GM19455 (cell line): ENCODE data around the gene NFKBIE.

ENCODE experiments used
- ATAC-seq: cut with Tn5 transposase; IDR thresholded peaks from one replicate; pipeline ENCODE4 v1.9.1; 2021; ENCODE audit not compliant: unreplicated experiment

Gene NFKBIE

DNA sequence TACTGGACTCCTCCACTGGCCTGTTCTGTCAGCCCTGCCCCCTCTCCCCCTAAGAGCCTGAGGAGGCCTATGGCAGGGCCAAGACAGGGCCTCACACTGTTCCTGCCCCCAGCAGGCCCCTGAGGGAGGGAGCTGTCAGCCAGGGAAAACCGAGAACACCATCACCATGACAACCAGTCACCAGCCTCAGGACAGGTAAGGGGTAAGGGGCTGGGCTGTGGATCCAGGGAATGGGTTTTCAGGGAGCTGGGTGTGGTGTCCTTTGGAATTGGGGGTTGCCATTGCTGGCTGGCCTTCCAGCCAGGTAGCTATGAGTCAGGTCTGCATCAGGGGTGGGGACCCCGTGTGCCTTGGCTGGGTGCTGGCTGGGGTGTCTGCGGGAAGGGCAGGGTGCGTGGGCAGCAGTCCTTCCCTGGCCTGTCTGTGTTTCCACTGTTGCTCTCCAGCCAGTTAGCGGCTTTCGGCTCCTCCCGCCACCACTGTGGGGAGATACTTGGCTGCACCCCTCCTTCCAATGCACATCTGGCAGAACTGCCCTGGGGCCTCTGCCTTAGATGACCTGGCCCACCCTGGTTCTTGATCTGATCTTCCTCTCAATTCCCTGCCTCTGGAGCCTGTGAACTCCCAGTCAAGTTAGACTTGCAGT, 38.1 kb downstream of the NFKBIE start:
- ATAC-seq: no peak

DNA sequence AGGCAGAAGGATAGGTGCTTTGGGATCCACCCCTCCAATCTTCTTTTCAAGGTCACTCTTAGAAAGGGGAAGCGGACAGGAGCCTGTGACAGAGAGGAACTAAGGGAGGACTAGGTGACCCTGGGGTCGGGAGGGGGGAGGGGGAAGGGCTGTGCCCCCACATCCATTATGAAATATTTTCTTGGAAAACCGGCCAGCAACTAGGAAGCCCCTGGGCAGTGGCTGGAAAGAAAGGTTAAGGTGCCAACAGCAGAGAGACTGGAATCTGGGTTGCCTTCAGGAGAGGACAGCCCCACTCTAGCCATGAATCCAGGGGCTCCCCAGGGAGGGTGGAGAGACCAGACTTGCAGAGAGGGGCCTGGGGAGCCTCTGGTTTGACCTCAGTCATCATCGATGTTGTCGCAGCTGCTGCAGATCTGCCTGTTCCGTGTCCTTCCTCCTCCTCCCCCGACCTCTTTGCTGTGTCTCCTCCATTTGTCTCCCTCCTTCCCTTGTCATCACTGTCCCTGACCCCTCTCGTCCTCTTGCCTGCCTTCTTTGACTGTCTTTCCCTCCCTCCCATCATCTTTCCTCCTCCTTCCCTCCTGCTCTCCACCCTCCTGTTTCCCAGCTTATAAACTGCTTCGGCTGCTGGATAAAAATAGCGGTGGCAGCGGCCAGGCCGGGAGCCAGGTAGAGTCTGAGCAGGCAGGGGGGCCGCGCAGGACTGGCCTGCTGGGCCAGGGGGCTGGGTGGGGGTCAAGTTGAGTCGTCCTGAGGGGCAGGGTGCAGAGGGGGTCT, 38.8 kb downstream of the NFKBIE start:
- ATAC-seq: no peak

DNA sequence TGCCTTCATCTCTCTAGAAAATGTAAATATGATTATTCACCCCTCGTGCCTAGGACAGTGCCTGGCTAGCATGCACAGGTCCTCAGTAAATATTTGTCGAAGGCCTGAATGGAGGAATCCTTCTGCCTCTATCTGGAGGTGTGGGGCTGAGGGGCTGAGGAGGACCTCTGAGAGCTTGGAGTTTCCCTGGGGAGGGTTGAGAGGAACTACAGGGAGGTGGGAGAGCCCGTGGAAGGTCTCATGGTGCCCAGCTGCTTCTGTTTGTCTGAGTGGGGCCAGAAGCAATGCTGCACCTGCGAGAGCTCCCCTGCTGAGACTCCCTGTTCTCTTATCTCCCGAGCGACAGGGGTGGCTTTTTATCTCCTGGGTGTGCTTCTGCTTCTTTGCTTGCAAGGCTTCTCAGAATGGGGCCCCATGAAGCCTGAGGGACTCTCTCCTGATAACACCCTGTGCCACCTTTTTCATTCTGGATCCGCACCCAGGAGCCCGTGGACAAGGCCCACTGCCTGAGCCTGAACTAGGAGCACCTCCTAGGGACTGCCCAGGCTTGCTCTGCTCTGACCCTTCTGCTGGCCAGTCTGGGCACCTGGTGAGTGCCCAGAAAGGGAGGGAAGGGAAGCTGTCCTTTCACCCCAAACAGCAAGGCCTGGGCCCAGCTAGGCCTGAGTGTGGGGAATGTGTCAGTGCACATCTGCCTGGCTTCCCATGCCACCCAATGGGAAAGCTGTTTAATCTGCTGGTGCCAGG, 39.6 kb downstream of the NFKBIE start:
- no peak for ATAC-seq

DNA sequence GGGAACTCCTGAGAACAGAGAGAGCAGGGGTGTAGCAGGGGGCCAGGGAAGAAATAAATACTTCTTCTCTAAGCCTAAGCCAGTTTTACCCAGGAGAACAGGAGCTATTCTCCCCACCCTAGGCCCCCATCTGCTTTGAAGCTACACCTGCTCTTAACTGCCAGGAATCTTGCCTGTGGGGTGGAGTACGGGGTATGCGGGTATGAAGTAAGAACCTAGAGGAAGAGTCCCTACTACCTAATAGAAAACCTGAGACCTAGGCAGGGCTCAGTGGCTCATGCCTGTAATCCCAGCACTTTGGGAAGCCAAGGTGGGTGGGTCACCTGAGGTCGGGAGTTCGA, 40.4 kb downstream of the NFKBIE start:
- no peak for ATAC-seq

DNA sequence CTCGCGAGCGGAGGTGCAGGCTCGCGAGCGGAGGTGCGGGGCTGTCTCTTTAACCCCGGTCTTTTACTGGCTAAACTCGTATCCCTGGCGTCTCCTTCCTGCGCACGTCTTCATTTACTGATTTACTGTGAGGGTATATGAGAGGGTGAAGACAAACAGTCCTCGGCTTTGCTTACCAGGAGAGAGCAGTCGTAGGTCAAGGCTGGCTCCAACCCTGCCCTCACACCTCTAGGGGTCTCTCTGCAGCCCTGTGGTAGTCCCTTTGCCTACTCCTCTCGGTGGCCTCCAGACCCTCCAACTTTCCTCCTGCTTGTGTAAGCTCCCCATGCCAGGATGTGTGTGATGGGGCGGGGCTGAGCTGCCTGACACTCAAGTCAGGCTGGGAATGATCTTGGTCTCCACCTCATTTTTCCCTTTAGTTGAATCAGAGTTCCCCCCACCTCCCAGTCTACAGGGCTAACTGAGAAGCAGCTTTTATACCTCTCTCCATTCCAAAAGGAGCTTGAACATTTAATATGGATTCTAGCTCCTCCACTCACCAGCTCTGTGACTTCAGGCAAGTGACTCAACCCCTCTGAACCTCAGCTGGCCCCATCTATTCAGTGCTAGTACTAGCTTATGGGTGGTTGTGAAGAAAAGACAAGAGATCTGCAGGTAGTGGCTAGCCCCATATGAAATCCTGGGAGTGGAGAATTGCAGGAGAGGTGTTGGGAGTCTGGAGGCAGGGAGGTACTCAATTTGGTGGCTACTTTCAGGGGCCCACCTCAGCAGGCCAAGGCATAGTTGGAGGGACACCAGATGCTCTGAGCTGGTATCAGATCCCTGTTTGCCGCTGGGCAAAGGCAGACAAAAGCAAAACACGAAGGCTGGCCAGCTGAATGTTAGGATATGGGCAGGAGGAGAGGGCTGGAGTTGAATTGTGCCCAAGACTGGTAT, 41.1 kb downstream of the NFKBIE start:
- peak; percentile 1 for ATAC-seq

DNA sequence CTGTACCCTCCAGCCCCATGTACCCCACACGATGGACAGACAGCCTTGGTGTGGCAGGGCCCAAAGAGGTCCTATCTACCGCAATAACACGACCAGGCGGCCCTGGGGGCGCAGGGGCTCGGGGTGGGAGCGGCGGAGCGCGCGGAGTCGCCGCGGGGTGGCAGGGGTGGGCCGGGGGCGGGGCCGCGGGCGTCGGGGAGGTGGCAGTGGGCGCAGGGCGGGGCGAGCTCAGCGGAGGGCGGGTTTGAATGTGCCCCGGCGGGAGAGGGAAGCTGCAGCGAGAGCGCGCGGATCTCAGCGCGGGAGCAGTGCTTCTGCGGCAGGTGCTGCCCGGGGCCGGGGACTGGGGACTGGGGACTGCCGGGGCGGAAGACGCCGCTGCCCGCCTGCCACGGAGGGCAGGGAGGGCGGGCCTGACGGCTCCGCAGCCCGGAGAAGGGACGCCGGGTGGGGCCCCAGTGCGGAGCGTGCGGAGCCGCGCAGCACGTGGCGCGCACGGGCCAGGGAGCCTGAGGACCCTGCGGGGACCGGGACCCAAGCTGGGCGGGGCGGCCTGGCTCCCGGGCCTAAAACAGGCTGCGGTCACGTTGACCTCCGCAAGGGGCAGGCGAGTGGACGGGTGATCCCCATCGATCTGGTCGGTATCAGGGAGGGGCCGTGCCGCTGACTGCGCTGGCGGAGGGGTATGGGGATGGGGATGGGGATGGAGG, 41.9 kb downstream of the NFKBIE start, which contains the start of gene SLC29A1:
Gene SLC29A1 (plus strand): TSS at position 277 of the 710 bp plus-strand sequence. CDS start 3,719 bp downstream, outside the sequence.
- peak; percentile 49 for ATAC-seq

DNA sequence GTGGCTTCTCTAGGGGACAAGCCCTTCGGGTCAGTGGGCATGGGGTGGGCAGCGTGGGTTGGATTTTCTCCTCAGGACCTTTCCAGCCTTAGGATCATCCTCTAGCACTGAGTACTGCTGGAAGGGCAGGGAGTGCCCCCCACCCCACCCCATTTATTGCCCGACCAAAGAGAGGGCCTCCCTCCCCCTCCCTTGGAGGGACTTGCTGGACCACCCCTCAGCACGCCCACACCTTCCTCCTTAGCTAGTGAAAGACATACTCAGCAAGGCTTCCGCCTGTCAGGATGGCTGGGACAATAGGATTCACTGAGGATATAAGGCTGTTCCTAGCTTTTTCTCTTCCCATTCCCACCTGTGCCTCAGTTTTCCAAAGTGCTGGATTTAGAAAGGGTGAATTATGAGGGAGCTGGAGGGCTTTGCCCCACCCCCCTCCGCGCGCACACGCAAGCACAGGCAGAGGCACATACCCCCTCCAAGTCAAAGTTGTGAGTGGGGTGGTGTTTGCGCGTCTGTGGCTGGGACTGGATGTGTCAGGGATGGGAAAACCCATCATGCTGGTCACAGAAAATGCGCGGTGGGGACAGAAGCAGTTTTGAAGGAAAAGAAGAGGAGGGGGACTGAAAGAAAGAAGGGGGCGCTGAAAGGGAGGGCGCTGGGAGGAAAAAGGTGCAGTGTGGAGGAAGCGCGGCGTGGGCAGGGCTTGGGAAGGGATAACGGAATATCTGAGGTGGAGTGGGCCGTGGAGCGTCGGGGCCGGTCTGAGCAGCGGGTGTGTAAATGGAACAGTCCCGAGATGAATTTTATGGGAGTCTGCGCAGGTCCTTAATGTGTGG, 42.6 kb downstream of the NFKBIE start:
- ATAC-seq: no peak

DNA sequence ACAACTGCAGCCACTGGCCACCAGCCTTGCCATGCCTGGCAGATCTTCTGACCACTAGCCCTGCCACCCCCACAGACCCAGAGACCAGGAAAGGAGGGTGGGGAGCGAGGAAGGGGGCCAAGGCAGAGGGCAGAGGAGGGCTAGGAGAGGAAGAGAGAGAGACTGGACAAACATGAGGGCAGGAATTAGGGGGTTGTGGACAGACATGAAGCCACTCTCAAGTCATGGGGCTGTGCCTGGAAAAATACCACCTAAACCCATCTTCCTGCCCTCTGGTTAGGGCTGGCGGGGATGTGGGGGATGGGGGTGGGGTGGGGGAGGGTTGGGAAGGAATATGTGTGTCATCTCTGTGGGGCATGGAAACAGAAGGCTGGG, 43.4 kb downstream of the NFKBIE start:
- ATAC-seq: no peak

DNA sequence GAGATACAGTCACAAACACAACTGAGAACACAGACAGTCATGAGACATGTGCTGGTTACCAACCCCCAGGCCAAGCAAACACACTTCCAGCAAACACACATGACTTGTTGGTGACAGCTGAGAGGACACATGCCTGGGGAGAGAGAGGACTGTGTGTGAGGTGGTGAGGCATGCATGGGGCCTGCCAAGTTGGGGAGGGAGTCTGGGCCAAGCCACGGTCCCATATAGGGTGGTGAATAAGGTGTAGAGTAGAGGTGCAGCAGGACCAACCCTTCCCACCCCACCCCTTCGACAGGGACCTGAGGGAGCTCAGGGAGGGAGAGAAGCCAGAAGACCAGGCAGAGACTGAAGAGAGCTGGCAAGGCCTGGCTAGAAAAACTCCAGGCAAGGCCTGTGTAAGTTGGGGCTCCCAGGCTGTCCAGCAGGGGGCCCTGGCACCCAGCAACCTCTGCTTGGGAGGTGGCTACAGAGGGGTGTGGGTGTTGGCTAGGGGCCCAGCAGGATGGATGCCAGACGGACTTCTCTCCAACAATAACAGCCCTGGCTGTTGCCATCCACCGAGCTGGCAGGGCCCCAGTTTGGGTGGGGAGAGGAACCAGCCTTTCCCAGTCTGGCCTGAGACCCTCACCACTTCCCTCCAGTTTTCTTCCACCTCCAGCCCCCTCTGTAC, 43.9 kb downstream of the NFKBIE start:
- ATAC-seq: peak; percentile 37

DNA sequence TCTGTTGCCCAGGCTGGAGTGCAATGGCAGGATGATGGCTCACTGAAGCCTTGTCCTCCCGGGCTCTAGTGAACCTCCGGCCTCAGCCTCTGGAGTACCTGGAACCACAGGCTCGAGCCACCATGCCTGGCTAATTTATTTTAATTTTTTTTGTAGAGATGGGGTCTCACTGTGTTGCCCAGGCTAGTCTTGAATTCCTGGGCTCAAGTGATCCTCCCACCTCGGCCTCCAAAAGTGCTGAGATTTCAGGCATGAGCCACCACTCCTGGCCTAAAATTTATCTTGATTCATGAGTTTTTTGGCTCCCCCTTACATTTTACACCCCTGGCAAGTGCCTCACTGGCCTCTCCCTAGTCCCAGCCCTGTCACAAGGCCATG, 44.4 kb downstream of the NFKBIE start:
- no peak for ATAC-seq

DNA sequence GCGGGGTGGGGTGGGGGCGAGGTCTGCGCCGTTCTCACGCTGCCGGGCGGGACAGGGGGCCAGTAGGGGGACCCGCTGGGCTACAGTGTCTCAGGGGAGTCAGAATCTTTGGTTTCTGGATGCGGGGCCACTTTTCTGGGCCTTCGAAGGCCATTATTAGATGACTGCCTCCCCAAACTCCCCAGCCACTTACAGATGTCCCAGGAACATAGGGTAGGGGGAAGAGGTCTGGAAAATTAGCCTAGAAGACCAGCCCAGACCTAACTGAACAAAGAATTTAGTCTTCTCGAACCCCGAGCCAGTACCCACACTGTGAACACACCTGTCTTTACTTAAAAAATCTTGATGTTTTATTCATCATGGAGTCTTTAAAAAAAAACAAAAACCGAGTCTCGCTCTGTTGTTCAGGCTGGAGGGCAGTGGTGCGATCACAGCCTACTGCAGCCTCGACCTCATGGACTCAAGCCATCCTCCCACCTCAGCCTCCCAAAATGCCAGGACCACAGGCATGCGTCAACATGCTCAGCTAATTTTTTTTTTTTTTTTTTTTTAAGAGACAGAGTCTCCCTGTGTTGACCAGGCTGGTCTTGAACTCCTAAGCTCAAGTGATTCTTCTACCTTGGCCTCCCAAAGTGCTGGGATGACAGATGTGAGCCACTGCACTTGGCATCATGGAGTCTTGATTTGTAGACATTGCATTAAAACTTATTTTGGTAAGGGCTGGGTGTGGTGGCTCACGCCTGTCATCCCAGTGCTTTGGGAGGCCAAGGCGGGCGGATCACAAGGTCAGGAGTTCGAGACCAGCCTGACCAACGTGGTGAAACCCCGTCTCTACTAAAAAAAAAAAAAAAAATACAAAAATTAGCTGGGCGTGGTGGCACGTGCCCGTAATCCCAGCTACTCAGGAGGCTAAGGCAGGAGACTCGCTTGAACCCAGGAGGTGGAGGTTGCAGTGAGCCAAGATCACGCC, 45.3 kb downstream of the NFKBIE start:
- no peak for ATAC-seq

DNA sequence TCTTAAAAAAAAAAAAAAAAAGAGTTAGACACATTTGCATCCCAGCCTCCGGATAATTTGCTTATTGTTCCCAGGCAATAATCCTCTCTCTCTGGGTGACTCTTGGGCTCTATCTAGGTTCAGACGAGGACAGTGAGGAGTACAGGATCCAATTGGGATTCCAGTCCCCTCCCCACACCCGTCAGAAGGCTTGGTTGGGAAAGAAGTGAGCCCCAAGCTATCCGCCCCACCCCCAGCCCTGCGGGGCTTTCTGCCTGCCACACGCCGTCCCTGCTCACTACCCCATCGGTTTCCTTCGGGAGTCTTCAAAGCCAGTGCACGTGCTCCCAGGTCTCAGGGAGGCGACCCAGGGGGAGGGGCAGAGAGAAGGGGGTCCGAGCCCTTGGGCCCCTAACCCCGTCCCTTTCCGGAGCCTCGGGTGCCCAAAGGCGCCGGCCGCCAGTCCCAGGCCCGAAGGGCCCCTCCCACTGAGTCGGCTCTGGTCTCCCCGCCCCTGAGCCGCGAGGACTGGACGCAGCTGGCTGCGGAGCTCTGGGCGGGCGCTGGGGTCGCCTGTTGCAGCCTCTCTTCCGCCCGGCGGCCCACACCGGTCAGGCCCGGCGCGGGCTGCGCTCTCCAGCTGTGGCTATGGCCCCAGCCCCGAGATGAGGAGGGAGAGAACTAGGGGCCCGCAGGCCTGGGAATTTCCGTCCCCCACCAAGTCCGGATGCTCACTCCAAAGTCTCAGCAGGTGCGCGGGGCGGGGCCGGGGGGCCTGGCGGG, 46.1 kb downstream of the NFKBIE start:
- peak; percentile 58 for ATAC-seq

DNA sequence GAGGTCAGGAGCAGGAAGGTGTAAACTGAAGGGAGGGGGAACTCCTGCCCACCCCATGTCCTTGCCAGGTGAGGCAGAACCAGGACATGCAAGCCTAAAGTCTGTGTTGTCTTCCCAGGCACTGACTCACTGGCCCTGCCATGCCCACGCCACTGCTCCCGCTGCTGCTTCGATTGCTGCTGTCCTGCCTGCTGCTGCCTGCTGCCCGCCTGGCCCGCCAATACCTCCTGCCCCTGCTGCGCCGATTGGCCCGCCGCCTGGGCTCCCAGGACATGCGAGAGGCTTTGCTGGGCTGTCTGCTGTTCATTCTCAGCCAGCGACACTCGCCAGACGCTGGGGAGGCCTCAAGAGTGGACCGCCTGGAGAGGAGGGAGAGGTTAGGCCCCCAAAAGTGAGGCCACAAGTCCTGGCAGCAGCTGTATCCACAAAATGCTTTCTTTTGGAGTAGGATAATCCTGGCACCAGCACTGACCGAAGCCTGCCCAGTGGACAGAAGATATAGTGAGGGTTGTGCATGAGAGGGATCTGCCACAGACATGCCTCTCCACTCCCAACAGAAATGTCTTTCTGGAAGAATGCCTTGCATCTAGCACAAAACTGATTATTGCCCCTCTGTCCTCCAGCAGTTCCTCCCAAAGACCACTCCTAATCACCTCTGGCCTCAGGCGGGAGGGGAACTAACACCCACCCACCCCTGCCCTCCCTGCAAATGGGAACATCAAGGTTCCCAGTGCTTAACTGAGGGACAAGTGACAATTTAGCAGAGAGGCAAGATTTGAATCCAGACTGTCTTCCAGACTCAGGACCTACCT, 47.8 kb downstream of the NFKBIE start:
- ATAC-seq: no peak

DNA sequence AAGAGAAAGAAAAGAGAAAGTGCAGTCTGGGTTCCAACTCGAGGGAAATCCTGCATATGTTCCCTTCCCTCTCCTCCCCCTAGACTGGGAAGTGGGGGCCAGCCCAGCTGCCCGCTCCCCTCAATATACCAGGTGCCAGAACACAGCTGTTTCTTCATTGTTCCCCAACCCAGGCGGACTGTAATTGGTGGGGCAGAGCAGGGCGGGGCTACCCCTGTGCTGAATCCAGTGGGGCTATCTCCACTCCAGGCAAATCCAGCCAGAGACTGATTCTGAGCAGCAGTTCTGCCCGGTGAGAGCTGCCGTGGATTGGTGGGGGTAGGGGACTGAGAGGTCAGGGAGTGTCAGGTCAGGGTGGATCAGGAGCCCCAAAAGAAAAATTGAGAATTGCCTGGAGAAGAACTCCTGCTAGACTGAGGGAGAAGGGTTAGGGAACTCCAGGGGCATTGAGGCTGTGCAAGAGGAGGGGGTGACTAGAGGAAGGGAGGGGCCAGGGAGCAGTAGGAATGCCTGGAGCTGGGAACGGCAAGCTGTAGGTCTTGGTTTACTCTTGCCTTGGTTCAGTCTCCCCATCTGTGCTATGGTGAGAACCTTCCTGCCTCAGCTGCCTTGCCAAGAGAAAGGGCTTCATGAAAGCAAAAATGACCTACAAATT, 48.5 kb downstream of the NFKBIE start, which contains the start of gene MYMX:
Gene MYMX (plus strand): TSS at position 250 of the 655 bp plus-strand sequence. CDS start 546 bp downstream, outside the sequence.
- no peak for ATAC-seq

DNA sequence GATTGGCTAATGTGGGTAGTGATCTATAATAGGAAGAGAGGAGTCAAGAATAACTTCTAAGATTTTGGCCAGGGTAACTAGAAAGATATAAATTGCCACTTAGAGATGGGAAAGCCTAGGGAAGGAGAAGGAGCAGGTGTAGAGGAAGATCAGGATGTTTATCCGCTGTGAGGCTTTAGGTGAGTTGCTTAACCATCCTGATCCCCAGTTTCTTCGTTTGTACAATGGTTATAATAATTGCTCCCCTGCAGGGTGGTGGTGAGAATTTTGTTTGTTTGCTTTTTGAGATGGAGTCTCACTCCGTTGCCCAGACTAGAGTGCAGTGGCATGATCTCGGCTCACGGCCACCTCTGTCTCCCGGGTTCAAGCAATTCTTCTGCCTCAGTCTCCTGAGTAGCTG, 51.0 kb downstream of the NFKBIE start:
- ATAC-seq: no peak

DNA sequence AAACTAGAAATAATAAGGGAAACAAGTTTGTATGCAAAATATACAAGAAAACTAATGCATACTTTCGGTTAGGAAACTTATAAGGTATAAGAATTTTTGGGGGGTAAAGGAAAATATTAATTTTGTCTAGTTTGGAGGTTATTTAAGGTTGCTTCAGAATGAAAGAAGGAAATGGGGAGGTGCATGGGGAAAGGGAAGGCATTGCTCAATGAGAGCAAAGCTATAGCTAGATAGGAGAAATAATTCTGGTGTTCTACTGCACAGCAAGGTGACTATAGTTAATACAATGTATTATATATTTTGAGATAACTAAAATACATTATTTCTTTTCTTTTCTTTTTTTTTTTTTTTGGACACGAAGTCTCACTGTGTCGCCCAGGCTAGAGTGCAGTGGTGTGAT, 54.1 kb downstream of the NFKBIE start:
- no peak for ATAC-seq
